Measurements from ENCODE around the gene TBCD.

Gene TBCD

DNA sequence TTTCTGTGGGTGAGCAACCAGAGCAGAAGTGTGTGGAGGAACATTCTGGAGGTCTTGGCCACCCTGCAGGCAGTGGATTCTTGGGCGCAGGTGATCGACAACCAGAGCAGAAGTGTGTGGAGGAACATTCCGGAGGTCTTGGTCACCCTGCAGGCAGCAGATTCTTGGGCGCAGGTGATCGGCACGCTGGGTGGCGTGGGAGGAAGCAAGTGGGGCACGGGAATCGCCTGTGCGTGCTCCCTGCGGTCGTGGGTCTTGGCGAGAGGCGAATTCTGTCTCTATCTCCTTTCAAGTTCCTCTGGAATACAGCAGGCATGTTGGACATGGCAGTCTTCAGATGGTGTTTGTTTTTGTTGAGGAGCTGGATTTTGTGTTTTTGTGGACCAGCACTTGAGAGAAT is 118.7 kb downstream of the TBCD start:
- TF ChIP-seq POLR2A (IDR thresholded peaks at IDR 0.05; ENCODE audit: extremely low read depth, insufficient read length) = no peak
- DNase-seq (ENCODE audit: low read depth) = no peak
- no peak overlapping the region for H3K4me3 ChIP-seq (ENCODE audit: low read depth, low read length)

DNA sequence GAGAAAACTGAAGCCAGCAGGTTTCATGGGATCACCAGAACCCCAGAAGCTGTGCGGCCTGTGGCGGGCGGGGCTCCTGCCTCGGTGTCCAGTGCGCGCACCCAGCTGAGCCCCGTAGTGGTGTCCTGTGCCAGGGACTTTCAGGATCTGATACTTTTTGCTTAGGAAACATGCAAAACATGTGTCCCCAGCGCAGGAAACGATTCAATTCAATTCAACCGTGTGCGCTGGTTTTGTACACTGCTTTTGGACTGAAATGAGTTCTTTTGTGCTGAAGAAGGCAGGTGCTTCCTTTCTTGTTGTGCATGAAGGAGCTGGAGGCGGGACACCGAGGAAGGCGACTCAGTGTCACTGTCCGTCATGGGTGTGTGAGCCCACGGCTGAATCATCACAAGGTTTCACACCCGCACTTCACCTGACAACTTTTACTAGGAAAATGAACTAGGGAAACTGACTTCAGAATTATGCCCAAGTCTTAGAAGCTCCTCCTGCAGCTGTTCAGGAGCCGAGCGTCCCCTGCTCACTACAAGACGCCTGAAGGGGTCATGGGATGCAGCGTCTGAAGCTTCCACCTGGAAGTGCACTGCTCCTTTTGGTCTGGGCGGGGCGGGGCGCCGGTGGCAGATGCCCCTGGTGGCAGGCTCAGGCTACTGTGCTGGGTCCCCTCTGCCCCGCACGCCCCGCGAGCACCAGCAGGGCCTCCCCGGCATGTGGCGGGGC is 119.4 kb downstream of the TBCD start:
- no peak for DNase-seq (ENCODE audit: low read depth)
- H3K4me3 ChIP-seq (ENCODE audit: low read depth, low read length) = no peak overlapping the region

DNA sequence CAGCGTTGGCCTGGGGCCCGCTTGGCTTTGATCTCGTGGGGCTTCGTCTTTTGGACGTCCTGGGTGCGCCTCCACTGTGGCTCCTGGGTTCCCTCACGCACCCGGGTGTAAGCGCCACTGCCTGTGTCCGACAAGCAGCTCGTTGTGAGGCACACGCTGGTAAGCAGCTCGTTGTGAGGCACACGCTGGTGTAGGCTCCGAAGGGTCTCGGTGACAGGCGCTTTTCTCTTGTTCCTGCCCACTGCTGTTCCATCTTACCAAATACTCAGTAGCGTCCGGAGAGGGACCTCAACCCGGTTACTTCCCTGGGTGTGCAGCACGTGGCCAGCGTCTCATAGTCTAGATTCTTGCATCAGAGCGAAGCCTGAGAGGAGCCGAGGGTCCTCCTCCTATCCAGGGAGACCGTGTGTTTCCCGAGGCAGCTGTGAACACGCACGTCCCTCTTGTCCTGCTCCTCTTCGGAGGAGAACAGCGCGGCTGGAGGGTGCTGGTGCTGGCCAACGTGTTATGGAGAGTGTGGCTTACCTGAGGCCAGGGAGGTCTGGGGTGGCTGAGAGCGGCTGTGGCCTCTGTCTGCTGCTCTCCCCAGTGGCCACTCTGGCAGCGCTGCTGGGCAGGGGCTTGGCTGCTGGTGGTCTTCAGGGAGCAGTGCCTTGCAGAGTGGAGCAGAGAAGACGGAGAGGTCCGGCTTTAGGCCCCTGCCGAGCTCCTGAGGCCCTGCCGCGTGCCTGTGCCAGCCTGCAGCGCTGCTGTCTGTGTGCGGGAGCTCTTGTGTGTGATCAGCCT is 120.1 kb downstream of the TBCD start:
- no peak overlapping the region for H3K4me3 ChIP-seq (ENCODE audit: low read depth, low read length)
- DNase-seq (ENCODE audit: low read depth) = no peak
- TF ChIP-seq, protein P1, sequence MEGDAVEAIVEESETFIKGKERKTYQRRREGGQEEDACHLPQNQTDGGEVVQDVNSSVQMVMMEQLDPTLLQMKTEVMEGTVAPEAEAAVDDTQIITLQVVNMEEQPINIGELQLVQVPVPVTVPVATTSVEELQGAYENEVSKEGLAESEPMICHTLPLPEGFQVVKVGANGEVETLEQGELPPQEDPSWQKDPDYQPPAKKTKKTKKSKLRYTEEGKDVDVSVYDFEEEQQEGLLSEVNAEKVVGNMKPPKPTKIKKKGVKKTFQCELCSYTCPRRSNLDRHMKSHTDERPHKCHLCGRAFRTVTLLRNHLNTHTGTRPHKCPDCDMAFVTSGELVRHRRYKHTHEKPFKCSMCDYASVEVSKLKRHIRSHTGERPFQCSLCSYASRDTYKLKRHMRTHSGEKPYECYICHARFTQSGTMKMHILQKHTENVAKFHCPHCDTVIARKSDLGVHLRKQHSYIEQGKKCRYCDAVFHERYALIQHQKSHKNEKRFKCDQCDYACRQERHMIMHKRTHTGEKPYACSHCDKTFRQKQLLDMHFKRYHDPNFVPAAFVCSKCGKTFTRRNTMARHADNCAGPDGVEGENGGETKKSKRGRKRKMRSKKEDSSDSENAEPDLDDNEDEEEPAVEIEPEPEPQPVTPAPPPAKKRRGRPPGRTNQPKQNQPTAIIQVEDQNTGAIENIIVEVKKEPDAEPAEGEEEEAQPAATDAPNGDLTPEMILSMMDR (IDR thresholded peaks at IDR 0.05; ENCODE audit: low read depth, low read length) = no peak
- TF ChIP-seq, protein P2, sequence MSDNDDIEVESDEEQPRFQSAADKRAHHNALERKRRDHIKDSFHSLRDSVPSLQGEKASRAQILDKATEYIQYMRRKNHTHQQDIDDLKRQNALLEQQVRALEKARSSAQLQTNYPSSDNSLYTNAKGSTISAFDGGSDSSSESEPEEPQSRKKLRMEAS (IDR thresholded peaks at IDR 0.05; ENCODE audit: low read depth, low read length) = no peak
- TF ChIP-seq POLR2A (IDR thresholded peaks at IDR 0.05; ENCODE audit: extremely low read depth, insufficient read length) (no peak), MYC (IDR thresholded peaks at IDR 0.05; ENCODE audit: low read depth, low read length) (no peak)

More for the DNA sequence above, 119.4 kb downstream of the TBCD start:
- TF ChIP-seq POLR2A (IDR thresholded peaks at IDR 0.05; ENCODE audit: extremely low read depth, insufficient read length) (no peak), MYC (IDR thresholded peaks at IDR 0.05; ENCODE audit: low read depth, low read length) (no peak)
- TF ChIP-seq, protein P2 (IDR thresholded peaks at IDR 0.05; ENCODE audit: low read depth, low read length) = no peak
- TF ChIP-seq, protein P1 (IDR thresholded peaks at IDR 0.05; ENCODE audit: low read depth, low read length) = no peak

DNA sequence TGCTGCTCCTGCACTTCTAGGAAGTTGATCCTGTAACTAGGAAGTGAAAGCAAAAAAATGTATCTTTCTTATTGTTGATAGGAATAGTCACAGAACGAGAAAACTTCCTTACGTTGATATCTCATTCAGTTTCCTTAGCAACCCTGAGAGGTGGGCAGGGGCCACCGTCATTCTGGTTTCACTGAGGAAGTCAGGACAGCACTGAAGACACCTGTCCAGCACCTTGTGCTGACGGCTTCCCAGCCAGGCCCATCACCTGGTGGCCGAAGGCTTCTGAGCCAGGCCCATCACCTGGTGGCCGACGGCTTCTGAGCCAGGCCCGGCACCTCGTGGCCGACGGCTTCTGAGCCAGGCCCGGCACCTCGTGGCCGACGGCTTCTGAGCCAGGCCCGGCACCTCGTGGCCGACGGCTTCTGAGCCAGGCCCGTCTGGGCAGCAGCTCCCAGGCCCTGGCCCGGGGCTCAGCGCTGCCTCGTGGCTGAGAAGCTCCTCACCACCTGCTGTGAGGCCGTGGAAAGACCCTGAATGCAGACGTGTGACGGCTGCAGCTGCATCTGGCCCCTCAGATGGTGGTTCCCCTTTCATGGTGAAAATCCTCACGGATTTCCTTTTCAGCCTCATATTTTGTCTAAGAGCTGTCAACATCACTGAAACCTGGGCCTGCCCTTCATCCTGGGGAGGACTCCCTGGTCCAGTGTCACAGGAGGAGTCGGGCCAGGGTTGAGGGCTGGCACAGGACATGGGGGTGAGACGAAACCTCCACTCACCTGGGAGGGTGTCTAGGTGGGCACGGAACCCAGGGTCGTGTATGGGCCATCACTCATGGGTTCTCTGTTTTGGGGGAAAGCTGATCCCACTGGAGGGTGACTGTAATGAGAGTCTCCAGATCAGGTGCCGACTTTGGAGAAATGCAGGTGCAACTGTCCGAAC is 121.0 kb downstream of the TBCD start:
- no peak for TF ChIP-seq POLR2A (IDR thresholded peaks at IDR 0.05; ENCODE audit: extremely low read depth, insufficient read length)
- TF ChIP-seq, protein P1 (IDR thresholded peaks at IDR 0.05; ENCODE audit: low read depth, low read length) = no peak
- no peak for TF ChIP-seq MYC (IDR thresholded peaks at IDR 0.05; ENCODE audit: low read depth, low read length)
- TF ChIP-seq, protein P2 (IDR thresholded peaks at IDR 0.05; ENCODE audit: low read depth, low read length) = no peak
- no peak overlapping the region for H3K4me3 ChIP-seq (ENCODE audit: low read depth, low read length)
- no peak for DNase-seq (ENCODE audit: low read depth)

DNA sequence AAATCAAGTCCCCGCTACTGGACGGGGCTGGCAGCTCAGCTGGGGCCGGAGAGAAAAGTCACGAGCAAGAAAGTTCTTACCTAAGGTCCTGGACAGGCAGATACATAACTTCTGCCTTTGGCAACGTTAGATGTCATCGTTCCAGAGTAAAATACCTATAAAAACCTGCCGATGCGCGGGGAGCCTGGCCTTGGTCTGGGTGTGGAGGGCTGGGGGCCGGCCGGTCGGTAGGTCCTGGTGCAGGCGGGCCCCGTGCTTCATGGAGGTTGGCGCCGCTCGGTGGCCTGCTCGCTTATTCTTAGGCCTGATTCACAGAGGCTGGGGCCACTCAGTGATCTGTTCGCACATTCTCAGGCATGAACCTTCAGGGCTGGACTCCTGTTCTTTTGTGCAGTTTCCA is 121.7 kb downstream of the TBCD start:
- TF ChIP-seq POLR2A (IDR thresholded peaks at IDR 0.05; ENCODE audit: extremely low read depth, insufficient read length) = no peak
- TF ChIP-seq, protein P2 (IDR thresholded peaks at IDR 0.05; ENCODE audit: low read depth, low read length) = no peak
- TF ChIP-seq, protein P1 (IDR thresholded peaks at IDR 0.05; ENCODE audit: low read depth, low read length) = no peak
- no peak for TF ChIP-seq MYC (IDR thresholded peaks at IDR 0.05; ENCODE audit: low read depth, low read length)
- H3K4me3 ChIP-seq (ENCODE audit: low read depth, low read length) = no peak overlapping the region
- no peak for DNase-seq (ENCODE audit: low read depth)

Data from NB4 (cell line).